LNCAP (cell line): ENCODE results near the gene ST7.

Source experiments
- TF ChIP-seq, protein P1 (sequence below): fragments of 450-650 bp; IDR thresholded peaks from 2 replicates; pipeline ENCODE4 v1.5.1; 2017; ENCODE audit warnings: mild to moderate bottlenecking

ST7 gene

DNA sequence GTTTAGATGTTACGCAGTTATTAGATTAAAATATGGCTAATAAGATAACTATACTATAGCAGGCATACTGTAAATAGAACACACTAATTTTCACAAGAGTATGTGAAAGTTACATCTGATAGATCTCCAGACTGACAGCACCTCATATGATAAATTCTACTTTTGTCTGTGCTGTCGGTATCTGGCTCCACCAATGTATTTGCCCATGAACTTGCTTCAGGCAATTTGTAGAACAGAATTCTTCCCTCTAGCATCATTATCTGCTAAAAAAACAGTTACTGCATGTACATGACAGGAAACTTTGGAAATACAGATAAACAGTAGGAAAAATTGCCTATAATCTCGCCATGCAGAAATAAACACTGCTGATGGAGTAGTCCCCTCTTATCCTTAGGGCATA is 231.8 kb downstream of the ST7 start:
- TF ChIP-seq, protein P1, sequence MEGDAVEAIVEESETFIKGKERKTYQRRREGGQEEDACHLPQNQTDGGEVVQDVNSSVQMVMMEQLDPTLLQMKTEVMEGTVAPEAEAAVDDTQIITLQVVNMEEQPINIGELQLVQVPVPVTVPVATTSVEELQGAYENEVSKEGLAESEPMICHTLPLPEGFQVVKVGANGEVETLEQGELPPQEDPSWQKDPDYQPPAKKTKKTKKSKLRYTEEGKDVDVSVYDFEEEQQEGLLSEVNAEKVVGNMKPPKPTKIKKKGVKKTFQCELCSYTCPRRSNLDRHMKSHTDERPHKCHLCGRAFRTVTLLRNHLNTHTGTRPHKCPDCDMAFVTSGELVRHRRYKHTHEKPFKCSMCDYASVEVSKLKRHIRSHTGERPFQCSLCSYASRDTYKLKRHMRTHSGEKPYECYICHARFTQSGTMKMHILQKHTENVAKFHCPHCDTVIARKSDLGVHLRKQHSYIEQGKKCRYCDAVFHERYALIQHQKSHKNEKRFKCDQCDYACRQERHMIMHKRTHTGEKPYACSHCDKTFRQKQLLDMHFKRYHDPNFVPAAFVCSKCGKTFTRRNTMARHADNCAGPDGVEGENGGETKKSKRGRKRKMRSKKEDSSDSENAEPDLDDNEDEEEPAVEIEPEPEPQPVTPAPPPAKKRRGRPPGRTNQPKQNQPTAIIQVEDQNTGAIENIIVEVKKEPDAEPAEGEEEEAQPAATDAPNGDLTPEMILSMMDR: no peak

GRCh38 chr7:117186218-117187010 is 233.1 kb downstream of the ST7 start:
- TF ChIP-seq, protein P1: no peak

- TF ChIP-seq, protein P1: no peak
These were observed 235.1 kb downstream of the ST7 start for GRCh38 chr7:117188376-117188775.

DNA sequence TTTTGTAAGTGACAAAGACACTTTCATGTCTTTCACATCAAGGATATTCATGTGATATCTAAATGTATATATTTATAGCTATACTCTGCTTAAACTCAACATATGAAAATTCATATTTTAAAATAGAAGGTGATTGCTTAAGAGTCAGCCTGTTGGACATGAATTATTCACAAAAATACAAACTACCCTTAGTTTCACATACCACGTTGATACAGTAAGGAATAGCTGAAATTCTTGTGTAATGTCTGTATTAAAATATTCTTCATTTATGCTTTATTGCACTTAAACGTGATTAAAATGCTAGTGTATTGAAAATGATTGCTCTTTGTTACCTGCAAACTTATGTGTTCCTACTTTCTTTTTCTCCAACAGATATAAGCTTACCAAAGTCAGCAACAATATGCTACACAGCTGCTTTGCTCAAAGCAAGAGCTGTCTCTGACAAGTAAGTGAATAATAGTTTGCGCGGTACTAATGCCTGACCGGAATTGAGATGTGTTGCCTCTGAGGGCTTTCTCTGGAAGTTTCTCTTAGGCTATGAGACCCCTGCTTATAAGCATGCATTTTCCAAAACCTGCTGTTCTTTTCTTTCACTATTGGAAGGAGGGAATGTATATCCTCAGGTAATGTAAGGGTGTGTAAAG is 235.8 kb downstream of the ST7 start:
- TF ChIP-seq, protein P1: no peak

GRCh38 chr7:117190104-117190503 is 236.8 kb downstream of the ST7 start:
- TF ChIP-seq, protein P1: no peak

- TF ChIP-seq, protein P1: no peak
These were observed 237.6 kb downstream of the ST7 start for GRCh38 chr7:117190746-117191435.

DNA sequence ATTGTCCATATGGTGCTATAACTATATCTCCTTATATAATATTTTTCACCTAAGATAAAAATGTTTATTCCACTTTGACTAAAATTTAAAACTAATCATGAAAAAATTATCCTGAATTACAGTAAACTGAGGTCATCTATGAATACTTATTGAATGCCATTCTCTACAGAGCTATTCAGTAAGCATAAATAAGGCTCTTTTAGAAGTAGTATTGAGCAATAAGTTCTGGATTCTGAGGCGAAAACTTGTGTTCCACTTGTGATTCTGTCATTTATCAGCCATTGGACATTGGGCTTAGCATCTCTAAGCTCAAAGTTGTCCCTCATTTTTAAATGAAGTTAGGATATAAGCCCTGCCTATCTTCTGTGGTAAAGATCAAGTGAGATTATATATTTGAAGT is 238.8 kb downstream of the ST7 start:
- TF ChIP-seq, protein P1: no peak
